Lower lobe of right lung (tissue), 2 donors: ENCODE data around the gene MPO. TPM values are rescaled to one million over a fixed set of nuclear protein-coding genes. Genes with fewer than 3 reads are reported as not detected.

ENCODE experiments used
- ATAC-seq, 2 donors: fragments of 200-7000 bp; cut with Tn5 transposase; one replicate each; pipeline ENCODE4 v1.9.1; 2020 to 2022; ENCODE audit warnings: mild to moderate bottlenecking in 2 of 2, moderate library complexity in 2 of 2
- DNase-seq: peaks from one replicate; pipeline ENCODE4 v3.0.0-alpha.2; 2020
- H3K27ac ChIP-seq: fragments of 200-600 bp; one replicate; pipeline ENCODE4 v1.8.0; 2022
- H3K27me3 ChIP-seq: fragments of 200-600 bp; one replicate; pipeline ENCODE4 v1.8.0; 2022; ENCODE audit warnings: low read depth
- H3K36me3 ChIP-seq: fragments of 200-600 bp; one replicate; pipeline ENCODE4 v1.8.0; 2022; ENCODE audit warnings: mild to moderate bottlenecking
- H3K4me1 ChIP-seq: fragments of 200-600 bp; one replicate; pipeline ENCODE4 v1.8.0; 2022
- H3K4me3 ChIP-seq: fragments of 200-600 bp; one replicate; pipeline ENCODE4 v1.8.0; 2022; ENCODE audit warnings: mild to moderate bottlenecking
- H3K9me3 ChIP-seq: fragments of 200-600 bp; one replicate; pipeline ENCODE4 v1.8.0; 2022
- CTCF ChIP-seq: fragments of 200-600 bp; IDR thresholded peaks from one replicate; pipeline ENCODE4 v1.8.0; 2022; ENCODE audit warnings: antibody characterized with exemption, mild to moderate bottlenecking
- intact Hi-C: fragments of 100-400 bp; cut with DNase I; formaldehyde crosslinking; loops from one replicate; pipeline ENCODE4 v1.11.0; 2022
- total RNA-seq: library from RNA; stranded (reverse); fragmentation: NEBNext Ultra II Directional; extraction: Animal tissue kit (Norgen Biotek cat#: 25700); gene quantifications from one replicate; pipeline ENCODE4 v1.2.1, GENCODE V29; 2021
- donor health status: DM: no; HTN: yes; CAD: no; lungs with severe emphysema.

The MPO gene
- total RNA-seq, 1 donor from 2014 or later, result 1.1 TPM

- no peak overlapping the region for H3K4me3 ChIP-seq
- intact Hi-C loops, result no loop called here
- no peak overlapping the region for H3K27ac ChIP-seq
- no peak for TF ChIP-seq CTCF
- H3K36me3 ChIP-seq, result no peaks in the 10 kb centered on the region
- DNase-seq (no peak), ATAC-seq (no peak)
- H3K27me3 ChIP-seq, result peaks cover 44% of the 10 kb centered on the region
- H3K9me3 ChIP-seq, result no peaks in the 10 kb centered on the region
- H3K4me1 ChIP-seq, result peaks cover 11% of the 10 kb centered on the region
Measured at GRCh38 chr17:58245428-58246103, 35.2 kb downstream of the MPO start.

- Histone ChIP-seq H3K27me3 (peaks cover 44% of the 10 kb centered on the region), H3K9me3 (no peaks in the 10 kb centered on the region), H3K27ac (no peak overlapping the region), H3K4me3 (no peak overlapping the region), H3K36me3 (no peaks in the 10 kb centered on the region), H3K4me1 (peaks cover 11% of the 10 kb centered on the region)
- TF ChIP-seq CTCF, result no peak
- intact Hi-C loops, result no loop called here
- no peak for ATAC-seq
- DNase-seq, result no peak
Measured at GRCh38 chr17:58244963-58245362, 35.8 kb downstream of the MPO start.

GRCh38 chr17:58242171-58242784 lies 38.5 kb downstream of the MPO start:
- H3K4me1 ChIP-seq, result no peaks in the 10 kb centered on the region
- TF ChIP-seq CTCF, result no peak
- no peak overlapping the region for H3K4me3 ChIP-seq
- H3K27me3 ChIP-seq, result peaks cover 43% of the 10 kb centered on the region
- H3K27ac ChIP-seq, result no peak overlapping the region
- intact Hi-C loops, result no loop called here
- DNase-seq (no peak), ATAC-seq (no peak)
- H3K36me3 ChIP-seq, result no peaks in the 10 kb centered on the region
- H3K9me3 ChIP-seq, result no peaks in the 10 kb centered on the region

GRCh38 chr17:58239987-58240386 lies 40.7 kb downstream of the MPO start:
- no peak for DNase-seq
- H3K4me1 ChIP-seq, result no peaks in the 10 kb centered on the region
- no peaks in the 10 kb centered on the region for H3K9me3 ChIP-seq
- H3K27me3 ChIP-seq, result peaks cover 44% of the 10 kb centered on the region
- no peak for TF ChIP-seq CTCF
- intact Hi-C loops, result no loop called here
- H3K36me3 ChIP-seq, result no peaks in the 10 kb centered on the region
- H3K4me3 ChIP-seq, result no peak overlapping the region
- no peak for ATAC-seq
- H3K27ac ChIP-seq, result no peak overlapping the region

- no peak for DNase-seq
- peaks cover 38% of the 10 kb centered on the region for H3K27me3 ChIP-seq
- H3K4me1 ChIP-seq, result no peaks in the 10 kb centered on the region
- intact Hi-C loops, result no loop called here
- H3K4me3 ChIP-seq, result no peak within 1 kb of the TSS
- no peak for ATAC-seq
- no peaks in the 10 kb centered on the region for H3K36me3 ChIP-seq
- H3K9me3 ChIP-seq, result no peaks in the 10 kb centered on the region
- TF ChIP-seq CTCF, result no peak
- H3K27ac ChIP-seq, result no peak within 1 kb of the TSS
Measured at GRCh38 chr17:58238147-58238634, 42.5 kb downstream of the MPO start, which contains the start of gene LPO. Gene LPO (plus strand): TSS chr17:58238584. CDS start chr17:58242980, 4,396 bp downstream.
